GM21447 (cell line): Measurements from ENCODE around the gene VKORC1L1.
"Not testable (repeated sequence)": the region's sequence is repeated elsewhere in the genome, so short reads cannot be mapped to it uniquely, and the experiment has no call there.

Experiments used
- ATAC-seq: cut with Tn5 transposase; IDR thresholded peaks from one replicate; pipeline ENCODE4 v1.9.1; 2021; ENCODE audit not compliant: unreplicated experiment

VKORC1L1 gene

DNA sequence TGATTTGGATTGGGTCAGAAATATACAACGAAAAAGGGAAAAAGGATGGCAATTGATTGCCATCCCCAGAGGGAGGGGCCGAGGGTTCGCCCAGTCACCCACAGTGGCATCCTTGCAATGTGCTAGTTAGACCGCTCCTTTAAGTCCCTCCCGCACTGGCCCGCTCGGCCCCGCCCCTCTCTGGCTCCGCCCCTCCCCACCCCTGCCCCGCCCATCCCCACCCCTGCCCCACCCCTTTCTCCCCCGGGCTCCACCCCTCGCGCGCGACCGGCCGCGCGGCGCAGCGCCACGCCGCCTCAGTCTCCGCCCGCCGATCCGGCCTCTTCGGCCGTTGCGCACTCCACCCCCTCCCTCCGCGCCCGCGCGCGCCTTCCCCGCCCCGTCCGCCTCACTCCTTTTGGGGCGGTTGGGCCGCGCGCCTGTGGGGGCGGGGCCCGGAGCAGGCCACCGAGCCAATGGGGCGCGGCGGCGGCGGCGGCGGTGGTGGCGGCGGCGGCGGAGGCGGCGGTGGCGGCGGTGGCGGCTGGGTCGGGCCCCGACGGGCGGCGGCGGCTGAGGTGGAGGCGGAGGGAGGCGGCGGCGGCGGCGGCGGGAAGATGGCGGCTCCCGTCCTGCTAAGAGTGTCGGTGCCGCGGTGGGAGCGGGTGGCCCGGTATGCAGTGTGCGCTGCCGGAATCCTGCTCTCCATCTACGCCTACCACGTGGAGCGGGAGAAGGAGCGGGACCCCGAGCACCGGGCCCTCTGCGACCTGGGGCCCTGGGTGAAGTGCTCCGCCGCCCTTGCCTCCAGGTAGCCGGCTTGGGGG, at the start of gene VKORC1L1:
TSS of gene VKORC1L1 (plus strand) at position 299 of the 806 bp plus-strand sequence. CDS start at position 597, 298 bp downstream.
- ATAC-seq, result peak; percentile 75

DNA sequence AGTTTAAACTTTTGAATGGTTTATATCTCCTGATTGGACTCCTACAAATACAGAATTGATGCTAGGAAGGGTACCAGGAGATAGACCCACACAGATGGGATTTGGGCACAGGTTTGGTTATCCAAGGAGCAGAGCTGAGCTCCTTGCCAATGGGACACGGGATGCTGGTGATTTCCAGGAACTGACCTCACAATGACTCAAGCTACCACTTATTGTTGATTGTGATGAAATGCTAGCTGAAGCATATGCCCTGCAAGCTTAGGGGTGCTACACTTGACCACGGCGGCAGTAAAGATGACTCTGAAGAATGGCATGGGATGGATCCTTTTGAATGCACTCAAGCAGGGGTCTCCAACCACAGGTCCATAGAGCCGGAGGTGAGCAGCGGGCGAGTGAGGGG, 45.5 kb upstream of the VKORC1L1 start:
- ATAC-seq, result no peak

DNA sequence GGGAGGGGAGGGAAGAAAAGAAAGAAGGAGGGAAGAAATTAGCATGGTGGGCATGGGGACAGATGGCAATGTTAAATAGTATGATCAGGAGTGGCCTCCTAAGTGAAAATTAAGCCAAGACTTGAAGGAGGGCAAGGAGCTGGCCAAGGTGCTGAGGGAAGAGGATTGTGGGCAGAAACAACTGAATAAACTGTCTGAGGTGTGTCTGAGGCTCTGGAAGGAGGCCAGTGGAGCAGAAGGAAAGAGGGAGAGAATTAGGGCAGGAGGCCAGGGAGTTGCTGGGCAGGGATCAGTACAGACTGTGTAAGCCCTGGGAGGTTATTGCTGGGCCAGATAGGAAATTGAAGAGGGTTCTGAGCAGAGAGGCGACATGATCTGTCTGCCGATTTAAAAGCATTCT, 40.6 kb upstream of the VKORC1L1 start:
- no peak for ATAC-seq

DNA sequence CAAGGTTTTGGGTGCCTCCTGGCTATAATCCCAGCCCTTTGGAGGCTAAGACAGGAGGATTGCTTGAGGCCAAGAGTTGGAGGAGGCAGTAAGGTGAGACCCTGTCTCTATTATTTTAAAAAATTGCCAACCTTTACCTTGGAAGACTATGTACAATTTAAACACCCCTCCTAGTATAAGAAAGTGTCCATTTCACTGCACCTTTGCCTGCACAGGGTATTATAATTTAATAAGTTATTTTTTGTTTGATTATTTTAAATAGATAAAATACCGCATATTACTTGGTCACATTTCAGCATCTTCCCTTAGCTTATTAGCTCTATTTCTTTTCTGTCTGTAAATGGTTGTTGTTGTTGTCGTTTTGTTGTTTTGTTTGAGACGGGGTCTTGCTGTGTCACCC, 36.2 kb upstream of the VKORC1L1 start:
- ATAC-seq, result not testable (repeated sequence)

DNA sequence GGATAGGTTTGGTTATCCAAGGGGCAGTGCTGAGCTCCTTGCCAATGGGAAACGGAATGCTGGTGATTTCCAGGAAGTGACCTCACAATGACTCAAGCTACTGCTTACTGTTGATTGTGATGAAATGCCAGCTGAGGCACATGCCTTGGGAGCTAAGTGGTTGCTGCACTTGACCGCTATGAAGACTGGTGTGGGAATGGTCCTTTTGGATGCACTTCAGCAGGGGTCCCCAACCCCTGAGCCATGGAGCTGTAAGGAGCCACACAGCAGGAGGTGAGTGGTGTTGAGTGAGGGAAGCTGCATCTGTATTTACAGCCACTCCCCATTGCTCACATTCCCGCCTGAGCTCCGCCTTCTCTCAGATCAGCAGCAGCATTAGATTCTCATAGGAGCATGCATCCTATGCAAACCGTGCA, 35.3 kb upstream of the VKORC1L1 start:
- ATAC-seq, result not testable (repeated sequence)

DNA sequence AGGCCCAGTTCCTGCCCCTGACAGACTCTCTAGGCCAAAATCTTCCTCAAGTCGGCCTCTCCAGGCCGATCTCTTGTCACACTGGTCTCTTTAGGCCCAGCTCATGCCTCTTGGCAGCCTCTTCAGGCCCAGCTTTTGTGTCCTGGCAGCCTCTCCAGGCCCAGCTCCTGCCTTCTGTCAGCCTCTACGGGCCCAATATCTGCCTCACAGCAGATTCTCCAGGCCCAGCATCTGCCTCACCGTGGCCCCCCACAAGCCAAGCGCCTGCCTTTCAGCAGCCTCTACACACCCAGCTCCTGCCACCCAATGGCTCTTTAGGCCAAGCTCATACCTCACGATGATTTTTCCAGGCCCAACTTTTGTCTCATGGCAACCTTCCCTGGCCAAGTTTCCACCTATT, 33.0 kb upstream of the VKORC1L1 start:
- no peak for ATAC-seq

DNA sequence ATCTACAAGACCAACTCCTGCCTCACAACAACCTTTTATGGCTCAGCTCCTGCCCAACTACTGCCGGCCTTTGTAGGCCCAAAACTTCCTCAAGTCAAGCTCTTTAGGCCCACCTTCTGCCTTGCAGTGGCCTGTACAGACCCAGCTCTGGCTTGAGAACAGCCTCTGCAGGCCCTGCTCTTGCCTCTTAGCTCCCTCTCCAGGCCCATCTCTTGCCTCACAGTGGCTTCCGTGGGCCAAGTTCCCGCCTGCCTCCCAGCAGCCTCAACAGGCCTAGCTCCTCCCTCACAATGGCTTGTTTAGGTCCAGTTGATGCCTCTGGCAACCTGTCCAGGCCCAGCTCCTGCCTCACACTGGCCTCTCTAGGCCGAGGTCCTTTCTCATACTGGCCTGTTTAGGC, 32.4 kb upstream of the VKORC1L1 start:
- ATAC-seq, result no peak

DNA sequence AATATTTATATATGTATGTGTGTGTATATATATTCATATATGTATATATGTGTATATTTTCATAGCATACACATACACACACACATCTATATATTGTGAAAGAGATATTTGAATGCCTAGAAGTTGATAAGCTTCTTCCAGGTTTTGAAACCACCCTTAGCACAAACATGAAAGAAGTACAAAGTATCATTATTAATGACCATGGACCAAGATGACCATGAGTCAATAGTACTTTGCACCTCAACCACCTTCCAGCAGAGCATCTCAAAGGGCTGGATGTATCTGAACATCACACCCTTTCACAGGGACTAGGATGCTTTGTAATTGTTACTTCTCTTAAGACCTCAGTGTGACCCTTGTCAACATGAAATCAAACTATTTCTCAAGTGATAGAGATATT, 29.3 kb upstream of the VKORC1L1 start:
- ATAC-seq, result not testable (repeated sequence)

DNA sequence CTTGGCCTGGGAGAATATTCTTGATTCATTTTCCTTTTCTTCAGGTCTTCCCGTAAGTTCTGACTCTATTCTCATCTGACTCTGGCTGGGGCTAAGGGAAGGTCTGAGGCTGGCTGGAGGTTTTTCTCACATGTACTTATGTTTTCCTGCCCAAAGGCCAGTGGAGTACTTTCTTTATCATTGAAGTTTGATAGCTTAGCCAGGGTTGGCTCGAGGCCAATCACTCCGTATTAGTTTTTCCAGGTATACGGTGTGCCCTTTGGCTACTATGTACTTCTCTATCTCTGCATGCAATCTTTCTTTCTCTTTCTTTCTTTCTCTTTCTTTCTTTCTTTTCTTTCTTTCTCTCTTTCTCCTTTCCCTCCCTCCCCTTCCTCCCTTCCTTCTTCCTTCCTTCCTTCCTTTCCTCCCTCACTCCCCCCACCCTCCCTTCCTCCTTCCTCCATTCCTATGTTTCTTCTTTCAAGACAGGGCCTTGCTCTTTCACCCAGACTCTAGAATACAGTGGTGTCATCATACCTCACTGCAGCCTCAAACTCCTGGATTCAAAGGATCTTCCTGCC, 26.8 kb upstream of the VKORC1L1 start:
- ATAC-seq, result no peak

DNA sequence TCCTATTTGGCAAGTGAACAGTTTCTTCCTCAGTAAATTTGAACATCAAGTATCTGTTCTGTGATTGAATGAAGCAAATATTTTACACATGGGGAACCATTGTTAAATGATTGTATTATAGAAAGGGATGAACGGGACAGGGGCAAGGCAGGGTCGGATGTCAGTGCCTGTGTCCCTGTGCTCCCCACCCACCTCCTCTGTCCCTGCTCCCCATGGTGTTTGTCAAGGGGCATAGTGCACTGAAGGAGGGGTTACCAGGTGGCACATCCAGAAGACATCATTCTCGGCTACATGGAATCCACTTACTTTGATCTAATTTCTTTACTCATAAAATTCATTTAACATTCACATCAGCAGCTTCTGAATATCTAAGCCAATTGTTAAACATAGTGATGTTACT, 19.4 kb upstream of the VKORC1L1 start:
- ATAC-seq, result not testable (repeated sequence)

DNA sequence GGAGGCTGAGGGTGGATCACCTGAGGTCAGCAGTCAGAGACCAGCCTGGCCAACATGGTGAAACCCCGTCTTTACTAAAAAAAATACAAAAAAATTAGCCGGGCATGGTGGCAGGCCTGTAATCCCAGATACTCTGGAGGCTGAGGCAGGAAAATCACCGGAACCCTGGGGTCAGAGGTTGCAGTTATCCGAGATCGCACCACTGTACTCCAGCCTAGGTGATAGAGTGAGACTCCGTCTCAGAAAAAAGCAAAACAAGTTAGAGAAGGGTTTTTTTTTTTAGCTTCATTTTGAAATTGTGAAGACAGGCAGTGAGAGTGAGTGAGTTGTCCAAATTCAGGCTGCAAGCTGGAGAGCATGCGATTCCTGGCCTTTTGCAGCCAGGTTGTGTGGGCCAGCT, 19.0 kb upstream of the VKORC1L1 start:
- ATAC-seq, result not testable (repeated sequence)

DNA sequence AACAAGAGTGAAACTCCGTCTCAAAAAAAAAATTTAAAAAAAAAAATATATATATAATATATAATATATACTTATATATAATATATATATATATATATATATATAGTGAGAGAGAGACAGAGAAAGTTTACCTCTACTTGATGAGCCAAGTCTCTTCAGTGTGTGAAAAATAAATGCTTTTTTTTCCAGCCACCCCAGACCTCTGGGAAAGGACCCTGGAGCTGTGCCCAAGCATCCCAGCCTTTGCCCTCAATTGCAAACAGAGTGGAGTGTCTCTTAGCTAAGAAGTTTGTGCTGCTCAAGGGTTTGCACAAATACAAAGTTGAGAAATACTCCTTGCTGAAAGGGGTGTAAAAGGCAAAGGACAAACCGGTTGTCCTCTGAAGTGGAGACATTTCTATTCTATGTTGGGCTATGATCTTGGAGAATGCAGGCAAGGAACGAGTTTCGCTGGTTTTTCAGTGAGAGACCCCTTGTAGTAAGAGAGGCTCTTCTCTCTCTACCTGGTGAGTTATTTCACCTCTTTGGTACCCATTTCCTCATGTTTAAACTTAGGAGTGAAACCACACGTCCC, 15.5 kb upstream of the VKORC1L1 start:
- not testable (repeated sequence) for ATAC-seq

DNA sequence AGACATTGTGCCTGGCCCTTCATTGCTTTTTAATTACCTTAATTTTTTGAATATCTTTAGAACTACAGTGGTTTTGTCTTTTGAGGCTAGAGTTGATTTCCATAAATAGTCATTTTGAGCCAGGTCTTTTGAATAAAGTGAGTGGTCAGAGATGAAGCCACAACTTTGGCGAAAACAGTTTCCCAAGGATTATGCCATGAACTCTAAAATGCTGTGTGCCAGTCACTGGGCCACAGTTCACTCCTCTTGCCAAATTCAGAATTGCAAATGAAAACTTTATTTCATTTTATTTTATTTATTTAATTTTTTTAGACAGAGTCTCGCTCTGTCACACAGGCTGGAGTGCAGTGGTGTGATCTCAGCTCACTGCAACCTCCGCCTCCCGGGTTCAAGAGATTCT, 14.2 kb upstream of the VKORC1L1 start:
- ATAC-seq, result not testable (repeated sequence)

DNA sequence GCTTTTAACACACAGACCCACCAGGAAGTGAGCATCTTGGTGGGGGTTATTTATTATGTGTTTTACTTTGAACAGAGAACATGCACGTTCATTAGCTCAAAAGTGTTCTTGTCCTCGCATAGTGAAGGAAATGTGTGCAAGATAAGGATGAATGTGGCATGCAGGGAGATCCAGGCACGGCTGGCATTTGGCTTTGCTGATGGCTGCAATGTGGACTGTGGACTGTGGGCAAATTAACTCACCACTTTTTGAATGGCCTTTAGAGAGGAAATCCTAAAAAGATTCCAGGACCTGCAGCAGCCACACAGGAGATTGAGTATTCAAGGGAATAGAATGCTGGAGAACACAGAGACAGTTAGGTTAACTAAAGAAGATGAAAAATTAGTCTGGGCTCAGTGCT, 6.6 kb upstream of the VKORC1L1 start:
- ATAC-seq, result not testable (repeated sequence)

DNA sequence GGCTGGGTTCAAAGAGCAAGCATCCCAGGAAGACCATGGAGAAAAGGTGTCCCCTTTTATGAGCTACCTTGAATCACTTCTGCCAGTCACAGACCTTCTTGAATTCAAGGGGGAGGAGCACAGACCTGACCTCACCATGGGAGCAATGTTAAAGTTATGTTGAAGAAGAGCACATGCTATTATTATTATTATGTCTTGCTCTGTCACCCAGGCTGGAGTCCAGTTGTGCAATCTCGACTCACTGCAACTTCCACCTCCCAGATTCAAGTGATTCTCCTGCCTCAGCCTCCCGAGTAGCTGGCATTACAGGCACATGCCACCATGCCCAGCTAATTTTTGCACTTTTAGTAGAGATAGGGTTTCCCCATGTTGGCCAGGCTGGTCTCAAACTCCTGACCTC, 5.2 kb upstream of the VKORC1L1 start:
- not testable (repeated sequence) for ATAC-seq

DNA sequence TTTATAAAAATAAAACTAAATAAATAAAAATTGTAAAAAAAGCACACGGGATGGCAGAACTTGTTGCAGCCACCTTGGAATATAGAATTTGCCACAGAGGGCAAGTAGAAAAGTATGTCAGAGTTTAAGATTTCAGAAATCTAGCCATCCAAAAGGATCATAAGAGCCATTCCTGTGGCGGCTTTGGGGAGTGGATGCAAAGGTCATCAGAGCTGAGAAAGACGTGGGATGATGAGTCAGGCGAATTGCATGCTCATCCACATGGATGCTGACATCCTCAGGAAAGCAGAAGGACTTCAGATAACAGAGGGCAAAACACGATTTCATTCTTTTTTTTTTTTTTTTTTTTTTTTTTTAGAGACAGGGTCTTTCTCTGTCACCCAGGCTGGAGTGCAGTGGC, 3.6 kb upstream of the VKORC1L1 start:
- ATAC-seq, result not testable (repeated sequence)

DNA sequence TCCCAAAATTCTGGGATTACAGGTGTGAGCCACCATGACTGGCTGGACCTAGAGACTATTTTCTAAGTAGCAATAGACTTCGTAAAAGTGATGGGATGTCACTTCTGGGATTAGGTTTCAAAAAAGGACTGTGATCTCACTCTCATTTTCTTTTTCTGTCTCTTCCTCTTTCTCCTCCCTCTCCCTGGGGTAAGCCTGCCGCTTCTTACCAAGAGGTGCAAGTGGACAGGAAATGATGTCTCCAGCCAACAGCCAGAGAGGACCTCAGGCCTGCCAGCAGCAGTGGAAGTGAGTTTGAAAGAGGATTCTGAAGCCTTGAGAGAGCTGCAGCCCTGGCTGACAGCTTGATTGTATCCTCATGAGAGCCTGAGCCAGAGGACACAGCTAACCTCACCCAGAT, 1.4 kb upstream of the VKORC1L1 start:
- ATAC-seq, result peak; percentile 24

DNA sequence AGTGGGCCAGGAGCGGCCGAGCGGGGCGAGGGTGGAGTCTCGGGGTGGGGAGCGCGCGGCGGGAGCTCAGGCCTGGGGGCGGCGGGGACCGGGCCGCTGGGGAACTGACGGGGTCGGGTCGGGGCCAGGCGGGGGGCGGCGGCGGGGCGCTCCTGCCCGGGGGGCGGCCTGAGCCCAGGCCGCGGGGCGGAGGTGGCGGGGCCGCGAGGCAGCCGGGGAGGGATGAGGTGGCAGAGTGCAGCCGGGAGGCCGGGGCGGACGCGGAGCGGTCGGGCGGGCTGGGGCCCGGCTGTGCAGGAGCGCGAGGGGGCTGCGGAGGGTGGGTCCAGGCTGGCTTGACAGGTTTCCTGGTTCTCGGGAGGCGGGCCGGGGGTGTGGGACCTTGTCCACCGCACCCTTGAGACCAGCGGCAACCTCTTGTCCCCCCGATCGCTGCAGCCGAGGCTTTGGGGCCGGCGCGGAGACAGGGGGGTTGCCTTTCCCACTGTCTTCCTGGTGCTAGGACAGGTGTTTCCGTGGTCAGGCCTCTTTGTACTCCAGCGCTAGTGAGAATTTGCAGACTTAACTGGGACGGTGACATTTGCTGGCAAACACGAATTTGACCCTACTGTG, 814 bp downstream of the VKORC1L1 start:
- peak; percentile 27 for ATAC-seq

DNA sequence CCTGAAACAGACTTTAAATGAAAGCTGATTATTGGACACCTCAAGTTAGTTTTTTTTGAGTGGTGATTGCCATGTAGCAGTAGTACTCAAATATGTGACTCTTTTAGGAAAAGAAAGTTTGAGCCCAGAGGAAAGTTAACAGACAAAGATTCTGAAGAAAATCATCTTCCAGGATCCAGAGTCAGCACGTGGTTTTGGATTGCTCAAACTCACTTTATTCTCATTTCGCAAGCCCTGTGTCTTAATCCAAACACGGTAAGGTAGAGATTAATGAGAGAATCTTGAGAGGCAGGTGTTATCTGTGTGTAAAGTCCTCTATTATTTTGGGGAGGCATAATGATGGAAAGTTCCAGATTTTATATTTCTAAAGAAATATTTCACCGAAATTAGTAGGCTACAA, 2.8 kb downstream of the VKORC1L1 start:
- not testable (repeated sequence) for ATAC-seq

DNA sequence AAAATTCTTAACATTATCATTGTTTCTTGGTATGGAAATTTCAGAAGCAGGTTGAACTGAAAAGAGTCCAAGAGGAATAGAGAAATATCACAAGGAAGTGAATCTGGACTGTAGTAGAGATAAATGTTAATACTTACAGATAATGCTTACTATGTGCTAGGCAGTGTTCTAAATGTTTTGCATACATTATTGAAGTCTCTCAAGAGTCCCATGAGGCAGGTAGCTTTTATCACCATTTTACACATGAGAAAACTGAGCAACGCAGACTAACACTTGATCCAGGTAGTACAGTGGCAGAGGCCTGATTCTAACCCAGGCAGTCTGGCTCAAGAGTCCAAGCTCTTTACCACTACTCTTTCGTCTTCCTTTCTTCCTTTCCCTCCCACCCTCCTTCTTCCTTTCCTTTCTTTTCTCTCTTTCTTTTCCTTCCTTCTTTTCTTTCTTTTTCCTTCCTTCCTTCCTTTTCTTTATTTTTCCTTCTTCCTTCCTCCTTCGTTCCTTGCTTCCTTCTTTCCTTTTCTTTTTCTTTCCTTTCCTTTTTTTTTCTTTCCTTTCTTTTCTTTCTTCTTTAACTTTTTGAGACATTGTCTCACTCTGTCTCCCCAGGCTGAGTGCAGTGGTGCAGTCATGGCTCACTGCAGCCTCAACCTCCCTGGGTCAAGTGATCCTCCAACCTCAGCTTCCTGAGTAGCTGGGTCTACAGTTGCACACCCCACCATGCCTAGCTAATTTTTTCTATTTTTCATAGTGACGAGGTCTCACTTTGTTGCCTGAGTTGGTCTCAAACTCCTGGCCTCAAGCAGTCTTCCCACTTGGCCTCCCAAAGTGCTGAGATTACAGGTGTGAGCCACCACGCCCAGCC, 6.6 kb downstream of the VKORC1L1 start:
- not testable (repeated sequence) for ATAC-seq

DNA sequence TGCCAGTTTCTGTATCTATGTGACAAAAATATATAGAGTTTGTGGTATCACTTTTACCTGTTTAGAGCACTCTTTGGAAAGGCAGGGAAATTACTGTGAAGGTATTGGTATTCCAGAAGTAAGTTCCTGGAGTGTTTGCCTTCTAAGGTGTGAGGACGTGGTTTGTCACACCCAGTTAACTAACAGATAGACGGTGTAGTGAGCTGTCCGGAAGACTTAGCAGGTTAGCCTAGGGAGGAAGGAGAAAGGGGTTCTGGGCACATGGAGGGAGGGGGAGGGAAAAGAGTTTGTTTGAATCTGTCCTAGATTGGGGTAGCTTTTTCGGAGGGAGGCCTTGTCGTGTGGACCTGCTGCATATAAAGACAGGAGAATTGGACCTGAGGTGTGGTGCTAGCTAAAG, 7.4 kb downstream of the VKORC1L1 start:
- ATAC-seq, result not testable (repeated sequence)
